ENCODE data around the gene MAPK8.
"Not testable (repeated sequence)": the region's sequence is repeated elsewhere in the genome, so short reads cannot be mapped to it uniquely, and the experiment has no call there.

The MAPK8 gene

GRCh38 chr10:48410503-48410902, 104.0 kb downstream of the MAPK8 start:
- Histone ChIP-seq H3K27ac (no peak overlapping the region), H3K4me3 (no peak overlapping the region)

- H3K27ac ChIP-seq = no peak overlapping the region
- H3K4me3 ChIP-seq = no peak overlapping the region
These were observed 105.0 kb downstream of the MAPK8 start for GRCh38 chr10:48411510-48411909.

DNA sequence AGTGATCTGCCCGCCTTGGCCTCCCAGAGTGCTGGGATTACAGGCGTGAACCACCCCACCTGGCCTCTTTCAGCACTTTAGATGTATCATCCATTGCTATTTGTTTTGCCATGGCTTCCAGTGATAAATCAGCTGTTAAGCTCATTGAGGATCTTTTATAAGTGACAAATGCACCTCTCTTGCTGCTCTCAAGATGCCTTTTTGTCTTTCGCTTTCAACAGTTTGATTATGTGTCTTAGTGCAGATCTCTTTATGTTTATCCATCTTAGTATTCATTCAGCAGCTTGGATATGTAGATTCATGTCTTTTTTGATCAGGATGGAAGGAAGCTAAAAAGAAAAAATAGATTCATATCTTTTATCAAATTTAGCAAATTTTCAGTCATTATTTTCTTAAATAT, 105.6 kb downstream of the MAPK8 start:
- no peak overlapping the region for H3K27ac ChIP-seq
- H3K4me3 ChIP-seq = no peak overlapping the region

- no peak overlapping the region for H3K27ac ChIP-seq
- H3K4me3 ChIP-seq = no peak overlapping the region
These were observed 106.5 kb downstream of the MAPK8 start for GRCh38 chr10:48412933-48413332.

DNA sequence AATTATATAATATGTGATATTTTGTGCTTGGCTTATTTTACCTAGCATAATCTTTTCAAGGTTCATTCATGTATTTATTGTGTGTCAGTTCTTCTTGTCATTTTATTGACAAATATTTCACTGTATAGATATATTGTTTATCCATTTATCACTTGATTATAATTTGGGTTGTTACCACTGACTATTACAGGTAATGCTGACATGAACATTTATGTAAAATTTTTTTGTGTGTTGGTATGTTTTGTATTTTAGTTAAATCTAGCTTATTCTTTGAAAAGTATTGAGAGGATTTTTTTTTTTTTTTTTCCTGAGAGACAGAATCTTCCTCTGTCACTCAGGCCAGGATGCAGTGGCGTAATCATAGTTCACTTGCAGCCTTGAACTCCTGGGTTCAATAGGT, 107.7 kb downstream of the MAPK8 start:
- no peak overlapping the region for H3K27ac ChIP-seq
- H3K4me3 ChIP-seq = no peak overlapping the region

GRCh38 chr10:48414778-48415177, 108.3 kb downstream of the MAPK8 start:
- H3K27ac ChIP-seq = no peak overlapping the region

GRCh38 chr10:48416584-48417232, 110.2 kb downstream of the MAPK8 start:
- Histone ChIP-seq H3K4me3 (no peak overlapping the region), H3K27ac (no peak overlapping the region)

More at GRCh38 chr10:48414778-48415177, 108.3 kb downstream of the MAPK8 start:
- H3K4me3 ChIP-seq = no peak overlapping the region

GRCh38 chr10:48417374-48417773, 110.9 kb downstream of the MAPK8 start:
- H3K27ac ChIP-seq = no peak overlapping the region
- no peak overlapping the region for H3K4me3 ChIP-seq

DNA sequence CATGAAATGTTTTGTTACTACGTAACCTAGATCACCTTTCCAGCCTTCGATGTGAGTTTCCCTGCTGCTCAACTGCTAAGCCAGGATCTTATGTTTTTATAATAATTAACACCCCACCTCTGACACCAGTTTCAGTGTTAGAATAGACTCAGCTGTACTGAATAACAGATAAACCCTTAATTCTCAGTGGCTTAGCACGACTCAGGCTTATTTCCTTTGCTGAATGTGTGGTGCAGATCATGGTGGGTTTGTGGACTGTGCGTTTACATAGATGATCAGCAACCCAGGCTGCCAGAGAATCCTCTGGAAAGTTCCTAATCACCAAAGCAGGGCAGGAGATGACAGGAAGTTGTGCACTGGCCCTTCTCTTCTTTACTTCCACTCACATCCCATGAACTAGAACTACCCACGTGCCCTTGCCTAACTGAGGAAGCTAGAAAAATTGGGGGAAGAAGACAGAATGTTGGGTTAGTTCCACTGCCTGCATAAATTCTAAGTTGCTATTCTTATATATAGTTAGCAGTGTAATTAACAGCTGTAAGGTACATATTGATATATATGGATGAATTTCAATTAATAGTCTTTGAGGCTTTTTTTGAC, 111.8 kb downstream of the MAPK8 start:
- no peak overlapping the region for H3K4me3 ChIP-seq
- H3K27ac ChIP-seq = no peak overlapping the region

- Histone ChIP-seq H3K27ac (no peak overlapping the region), H3K4me3 (no peak overlapping the region)
These were observed 113.2 kb downstream of the MAPK8 start for GRCh38 chr10:48419714-48420113.

- H3K4me3 ChIP-seq, H3K27ac ChIP-seq: not testable (repeated sequence)
These were observed 115.4 kb downstream of the MAPK8 start for GRCh38 chr10:48421862-48422261.

- H3K4me3 ChIP-seq = no peak overlapping the region
- H3K27ac ChIP-seq = no peak overlapping the region
These were observed 117.4 kb downstream of the MAPK8 start for GRCh38 chr10:48423884-48424283.

DNA sequence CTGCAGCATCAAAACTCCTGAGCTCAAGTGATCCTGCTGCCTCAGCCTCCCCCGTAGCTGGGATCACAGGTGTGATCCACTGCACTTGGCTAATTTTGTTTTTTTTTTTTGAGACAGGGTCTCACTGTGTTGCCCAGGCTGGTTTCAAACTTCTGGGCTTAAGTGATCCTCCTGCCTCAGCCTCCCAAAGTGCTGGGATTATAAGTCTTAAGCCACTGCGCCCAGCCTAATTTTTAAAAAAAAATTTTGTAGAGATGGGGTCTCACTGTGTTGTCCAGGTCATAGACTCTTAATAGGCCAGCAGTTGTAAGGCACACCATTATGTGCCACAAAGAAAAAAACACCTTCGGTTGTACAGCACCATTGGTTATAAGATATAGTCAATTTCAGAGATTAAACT, 122.4 kb downstream of the MAPK8 start:
- no peak overlapping the region for H3K4me3 ChIP-seq
- no peak overlapping the region for H3K27ac ChIP-seq

DNA sequence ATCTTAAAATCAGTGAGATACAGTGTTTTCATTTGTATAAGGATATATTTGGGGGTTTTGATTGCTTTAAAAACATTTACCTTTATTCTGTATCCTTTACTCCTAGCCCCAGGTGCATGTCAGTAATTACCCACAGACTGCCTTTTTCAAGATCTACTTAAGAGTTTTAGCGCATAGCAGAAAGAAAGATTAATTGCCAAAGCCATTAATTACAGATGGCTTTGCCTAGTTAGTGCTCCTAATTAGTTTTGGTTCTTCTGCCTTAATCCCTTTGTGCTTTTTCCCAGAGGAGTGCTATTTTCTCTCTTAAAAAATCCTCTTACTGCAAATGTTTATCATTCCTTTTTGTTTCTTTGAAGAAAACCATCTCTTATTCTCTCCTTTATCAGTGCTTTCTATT, 122.8 kb downstream of the MAPK8 start:
- H3K4me3 ChIP-seq = no peak overlapping the region
- no peak overlapping the region for H3K27ac ChIP-seq

DNA sequence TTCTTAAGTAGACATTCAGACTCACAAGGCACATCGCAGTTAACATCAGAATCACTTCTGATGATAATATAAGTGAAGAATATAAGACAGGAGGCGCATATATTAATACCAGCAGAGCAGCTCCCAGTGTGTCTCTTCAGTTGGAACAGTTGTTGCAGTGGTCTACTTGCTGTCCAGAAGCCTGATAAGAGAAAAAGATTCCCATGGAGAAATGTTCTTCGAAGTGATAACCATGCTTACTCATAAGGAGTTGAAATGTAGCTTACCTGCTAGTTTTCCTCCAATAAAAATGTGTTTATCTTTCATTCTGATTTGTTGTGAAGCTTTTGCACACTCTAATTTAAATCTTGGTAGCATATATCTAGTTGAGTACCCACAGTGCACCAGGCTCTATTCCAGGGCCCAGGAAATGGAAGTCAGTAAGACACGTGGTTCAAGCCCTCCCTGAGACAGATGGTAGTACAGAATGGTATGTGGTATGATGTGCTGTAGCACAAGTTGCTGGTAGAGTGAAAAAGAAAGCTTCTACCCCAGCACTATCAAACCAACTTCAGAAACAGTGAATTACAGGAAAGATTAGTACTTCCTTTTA, 124.0 kb downstream of the MAPK8 start:
- Histone ChIP-seq H3K4me3 (no peak overlapping the region), H3K27ac (no peak overlapping the region)

DNA sequence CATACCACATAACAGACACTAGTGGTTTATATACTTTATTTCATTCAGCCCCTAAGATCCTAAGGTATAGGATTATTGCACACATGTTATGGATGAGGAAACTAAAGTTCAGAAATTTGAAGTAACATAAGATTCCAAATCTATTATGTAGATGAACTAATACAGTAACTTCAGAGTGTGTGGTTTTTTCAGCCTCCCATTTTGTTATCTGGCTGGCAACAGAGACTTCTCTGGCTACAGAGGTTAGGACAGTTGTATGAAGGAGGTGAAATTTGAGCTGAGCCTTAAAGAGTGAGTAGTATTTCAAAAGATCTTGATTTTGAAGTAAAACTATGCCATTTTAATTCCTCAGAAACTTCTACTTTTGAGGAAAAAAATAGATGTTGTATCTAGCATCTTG, 125.4 kb downstream of the MAPK8 start:
- Histone ChIP-seq H3K4me3 (no peak overlapping the region), H3K27ac (no peak overlapping the region)

- Histone ChIP-seq H3K27ac (no peak overlapping the region), H3K4me3 (no peak overlapping the region)
These were observed 131.1 kb downstream of the MAPK8 start for GRCh38 chr10:48437546-48437945.

DNA sequence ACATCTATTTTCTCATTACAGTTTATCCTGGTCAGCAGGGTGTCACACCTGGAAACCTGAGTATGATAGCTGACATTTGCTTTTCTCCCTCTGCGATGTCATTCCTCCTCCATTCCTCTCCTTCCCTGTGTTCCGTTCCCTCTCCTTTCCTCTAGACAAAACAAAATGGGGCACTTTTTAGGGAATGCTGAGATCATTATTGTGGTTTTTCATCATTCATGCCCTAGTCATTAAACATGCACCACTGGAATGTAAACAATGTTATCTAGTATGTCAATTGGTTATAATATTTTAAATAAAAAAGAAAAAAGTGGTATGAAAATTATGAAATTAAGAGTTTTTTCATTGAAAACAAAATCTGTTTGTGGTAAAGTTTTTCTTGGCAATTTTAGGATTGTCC, 132.6 kb downstream of the MAPK8 start:
- H3K27ac ChIP-seq = no peak overlapping the region
- no peak overlapping the region for H3K4me3 ChIP-seq

DNA sequence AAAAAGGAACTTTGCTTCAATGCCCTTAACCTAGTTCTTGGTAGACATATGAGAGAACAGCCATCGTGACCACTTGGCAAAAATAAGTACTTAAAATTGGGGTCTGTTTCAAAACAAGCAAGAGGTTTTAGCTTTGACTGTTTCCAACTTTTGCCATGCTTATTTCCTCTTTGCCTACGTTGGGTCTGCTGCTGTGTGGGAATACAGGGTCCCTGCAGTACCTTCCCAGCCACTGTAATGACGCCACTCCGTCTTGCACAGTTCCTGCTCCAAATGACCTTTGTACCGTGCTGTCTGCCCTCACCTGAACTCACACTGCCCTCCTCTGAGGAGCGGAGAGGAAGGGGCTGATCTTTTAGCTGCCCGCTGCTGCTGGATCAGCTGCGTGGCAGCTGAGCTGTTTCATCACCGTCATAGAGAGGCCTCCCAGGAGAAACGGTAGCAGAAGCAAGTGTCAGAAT, 133.1 kb downstream of the MAPK8 start:
- Histone ChIP-seq H3K4me3 (no peak overlapping the region), H3K27ac (peak overlapping the region in 1 of 21 experiments; percentile 50)

GRCh38 chr10:48440771-48441170, 134.3 kb downstream of the MAPK8 start:
- H3K4me3 ChIP-seq = no peak overlapping the region
- no peak overlapping the region for H3K27ac ChIP-seq

- H3K4me3 ChIP-seq = no peak overlapping the region
- H3K27ac ChIP-seq = no peak overlapping the region
These were observed 135.8 kb downstream of the MAPK8 start for GRCh38 chr10:48442090-48442808.
